ENCODE data around the gene SFXN1. TPM values are rescaled to one million over a fixed set of nuclear protein-coding genes. Genes with fewer than 3 reads are reported as not detected.

The SFXN1 gene
- total and polyA plus RNA-seq, 2 donors (not counting 3 experiments of a cell fraction or from before 2014, with no cell fraction given) = 61.7 to 69.3 TPM

DNA sequence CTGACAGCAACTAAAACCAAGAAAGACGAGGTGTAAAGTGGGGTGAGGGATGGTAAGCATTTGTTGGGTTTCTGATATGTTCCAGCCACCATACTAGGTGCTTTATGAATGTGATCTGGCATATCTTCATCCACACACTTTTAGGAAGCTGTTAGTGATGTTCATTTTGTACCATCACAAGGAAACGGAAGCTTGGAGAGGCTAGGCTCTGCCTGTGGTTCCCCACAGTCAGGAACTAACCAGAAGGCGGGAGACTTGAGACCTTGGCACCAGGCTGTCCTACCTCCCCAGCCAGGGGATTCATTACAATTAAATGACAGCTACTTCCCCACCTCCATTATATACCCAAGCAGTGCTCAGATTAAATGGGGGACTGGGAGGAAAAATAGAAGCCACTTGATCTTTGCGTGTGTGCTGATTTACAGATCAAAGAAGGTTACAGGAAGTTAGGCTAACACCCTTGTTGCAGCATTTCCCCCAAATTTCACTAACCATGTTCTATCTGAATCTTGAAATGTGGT, 43.0 kb downstream of the SFXN1 start:
- peaks cover 11 to 22% of the 10 kb centered on the region in 2 experiments for H3K36me3 ChIP-seq (ENCODE audit: control insufficient read depth in 2 of 2, extremely low read depth in 1 of 2, insufficient read depth in 2 of 2, low read length in 2 of 2)
- intact Hi-C loops (cut with micrococcal nuclease) = no loop called here

More for the DNA sequence above, 43.0 kb downstream of the SFXN1 start:
- Histone ChIP-seq H3K4me3 (replicated peaks in 1 of 3; ENCODE audit: insufficient read depth in 1 of 3, low read depth in 1 of 3, low read length in 3 of 3) (no peak overlapping the region), H2AFZ (ENCODE audit: low read depth, low read length) (no peak overlapping the region), H4K20me1 (replicated peaks; ENCODE audit: control insufficient read depth, extremely low read depth, insufficient read depth, low read length) (no peaks in the 10 kb centered on the region), H3K27ac (ENCODE audit: insufficient read depth, low read depth, low read length) (no peak overlapping the region), H3K27me3 (ENCODE audit: control insufficient read depth in 2 of 2, insufficient read depth in 2 of 2, low read length in 2 of 2) (no peaks in the 10 kb centered on the region), H3K9ac (replicated peaks; ENCODE audit: extremely low read depth, insufficient read depth, low read length) (no peak overlapping the region), H3K9me3 (replicated peaks; ENCODE audit: control insufficient read depth, insufficient read depth, low read length) (no peaks in the 10 kb centered on the region), H3K4me2 (ENCODE audit: insufficient read depth, low read length) (no peak overlapping the region), H3K4me1 (ENCODE audit: control insufficient read depth, extremely low read depth, insufficient read depth, low read length) (no peaks in the 10 kb centered on the region), H3K79me2 (ENCODE audit: control insufficient read depth, insufficient read depth, low read length) (no peaks in the 10 kb centered on the region), H3K9me1 (replicated peaks; ENCODE audit: control insufficient read depth, extremely low read depth, insufficient read depth, low read length) (no peaks in the 10 kb centered on the region)
- dilution Hi-C loops (cut with MboI; ENCODE audit: extremely low pct_ligation_motif_present, low sequenced_read_pairs) = no loop called here
- no TSS peak for BruUV-seq (replicated peaks)
- TF ChIP-seq POLR2AphosphoS5 (IDR thresholded peaks at IDR 0.05; ENCODE audit: insufficient read depth, low read depth, low read length) (no peak), MYC (IDR thresholded peaks at IDR 0.05; ENCODE audit: low read depth, low read length) (no peak), JUN (IDR thresholded peaks at IDR 0.05; ENCODE audit: borderline replicate concordance, insufficient read depth, insufficient read length, low read depth) (no peak), POLR2A (IDR thresholded peaks at IDR 0.05; ENCODE audit: low read depth, low read length) (no peak), GATA2 (IDR thresholded peaks at IDR 0.05; ENCODE audit: insufficient read depth, insufficient read length, low read depth, low read length) (no peak), FOS (IDR thresholded peaks at IDR 0.05; ENCODE audit: borderline replicate concordance, insufficient read depth, low read length) (no peak), EZH2 (IDR thresholded peaks at IDR 0.05; ENCODE audit: borderline replicate concordance, low read depth, low read length, severe bottlenecking) (no peak)
- TF ChIP-seq, protein P1, sequence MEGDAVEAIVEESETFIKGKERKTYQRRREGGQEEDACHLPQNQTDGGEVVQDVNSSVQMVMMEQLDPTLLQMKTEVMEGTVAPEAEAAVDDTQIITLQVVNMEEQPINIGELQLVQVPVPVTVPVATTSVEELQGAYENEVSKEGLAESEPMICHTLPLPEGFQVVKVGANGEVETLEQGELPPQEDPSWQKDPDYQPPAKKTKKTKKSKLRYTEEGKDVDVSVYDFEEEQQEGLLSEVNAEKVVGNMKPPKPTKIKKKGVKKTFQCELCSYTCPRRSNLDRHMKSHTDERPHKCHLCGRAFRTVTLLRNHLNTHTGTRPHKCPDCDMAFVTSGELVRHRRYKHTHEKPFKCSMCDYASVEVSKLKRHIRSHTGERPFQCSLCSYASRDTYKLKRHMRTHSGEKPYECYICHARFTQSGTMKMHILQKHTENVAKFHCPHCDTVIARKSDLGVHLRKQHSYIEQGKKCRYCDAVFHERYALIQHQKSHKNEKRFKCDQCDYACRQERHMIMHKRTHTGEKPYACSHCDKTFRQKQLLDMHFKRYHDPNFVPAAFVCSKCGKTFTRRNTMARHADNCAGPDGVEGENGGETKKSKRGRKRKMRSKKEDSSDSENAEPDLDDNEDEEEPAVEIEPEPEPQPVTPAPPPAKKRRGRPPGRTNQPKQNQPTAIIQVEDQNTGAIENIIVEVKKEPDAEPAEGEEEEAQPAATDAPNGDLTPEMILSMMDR (IDR thresholded peaks at IDR 0.05; ENCODE audit: extremely low read depth in 1 of 2, insufficient read depth in 1 of 2, low read depth in 1 of 2, low read length in 2 of 2) = no peak
- TF ChIP-seq, protein P2, sequence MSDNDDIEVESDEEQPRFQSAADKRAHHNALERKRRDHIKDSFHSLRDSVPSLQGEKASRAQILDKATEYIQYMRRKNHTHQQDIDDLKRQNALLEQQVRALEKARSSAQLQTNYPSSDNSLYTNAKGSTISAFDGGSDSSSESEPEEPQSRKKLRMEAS (IDR thresholded peaks at IDR 0.05; ENCODE audit: insufficient read depth, insufficient read length) = no peak
- no peak for DNase-seq (ENCODE audit: low read depth, low spot score)
- POLR2A ChIA-PET = no interaction called here
- no peak for FAIRE-seq
- CTCF ChIA-PET = no interaction called here
